GM23338 (cell line): Measurements from ENCODE around the gene UNC13C. TPM values are rescaled to one million over a fixed set of nuclear protein-coding genes. Genes with fewer than 3 reads are reported as not detected.

ENCODE experiments used
- ATAC-seq: fragments of 200-7000 bp; cut with Tn5 transposase; 3 replicates; pipeline ENCODE4 v1.9.1; 2020
- DNase-seq: peaks from one replicate; pipeline ENCODE4 v3.0.0-alpha.2; 2015; ENCODE audit warnings: low spot score
- H2AFZ ChIP-seq: fragments of 200-600 bp; sonication (generic); 2 replicates; pipeline ENCODE4 v1.8.0; 2016; ENCODE audit warnings: antibody characterized with exemption, mild to moderate bottlenecking, moderate library complexity
- H3F3A ChIP-seq: fragments of 200-600 bp; sonication (generic); replicated peaks from 2 replicates; pipeline ENCODE4 v1.8.0; 2017; ENCODE audit warnings: antibody characterized with exemption, mixed run types, low read depth
- H3K27ac ChIP-seq: fragments of 200-600 bp; sonication (generic); 2 replicates; pipeline ENCODE4 v1.6.1; 2016; ENCODE audit warnings: low read depth
- H3K27me3 ChIP-seq: fragments of 200-600 bp; sonication (generic); 2 replicates; pipeline ENCODE4 v1.8.0; 2016; ENCODE audit warnings: mild to moderate bottlenecking, mixed run types, moderate library complexity; ENCODE audit not compliant: insufficient read depth
- H3K36me3 ChIP-seq: fragments of 200-600 bp; sonication (generic); 2 replicates; pipeline ENCODE4 v1.8.0; 2016; ENCODE audit warnings: mild to moderate bottlenecking; ENCODE audit not compliant: insufficient read depth
- H3K4me1 ChIP-seq: fragments of 200-600 bp; sonication (generic); 2 replicates; pipeline ENCODE4 v1.8.0; 2016; ENCODE audit warnings: mild to moderate bottlenecking, moderate library complexity; ENCODE audit not compliant: insufficient read depth
- H3K4me2 ChIP-seq: fragments of 200-600 bp; sonication (generic); 2 replicates; pipeline ENCODE4 v1.7.1; 2017; ENCODE audit warnings: mixed run types
- H3K4me3 ChIP-seq: fragments of 200-600 bp; sonication (generic); 2 replicates; pipeline ENCODE4 v1.6.1; 2016; ENCODE audit warnings: mixed run types
- H3K79me2 ChIP-seq: fragments of 200-600 bp; sonication (generic); replicated peaks from 2 replicates; pipeline ENCODE4 v1.8.0; 2017; ENCODE audit warnings: mild to moderate bottlenecking; ENCODE audit not compliant: insufficient read depth
- H3K9me2 ChIP-seq: fragments of 200-600 bp; sonication (generic); 2 replicates; pipeline ENCODE4 v1.8.0; 2017; ENCODE audit not compliant: insufficient read depth
- H4K20me1 ChIP-seq: fragments of 200-600 bp; sonication (generic); replicated peaks from 2 replicates; pipeline ENCODE4 v1.8.0; 2017; ENCODE audit warnings: mild to moderate bottlenecking; ENCODE audit not compliant: insufficient read depth
- H3K27ac Mint-ChIP-seq: 2 replicates; pipeline ENCODE4 v1.8.0; 2020; ENCODE audit warnings: inconsistent platforms, mild to moderate bottlenecking, moderate library complexity, mixed read lengths
- H3K27me3 Mint-ChIP-seq: 3 replicates; pipeline ENCODE4 v1.8.0; 2022; ENCODE audit warnings: low read depth, mild to moderate bottlenecking, moderate library complexity, mixed read lengths, inconsistent platforms; ENCODE audit not compliant: insufficient read depth, poor library complexity
- H3K36me3 Mint-ChIP-seq: 3 replicates; pipeline ENCODE4 v1.8.0; 2021; ENCODE audit warnings: low read depth, mild to moderate bottlenecking, inconsistent platforms, moderate library complexity, mixed read lengths
- H3K4me1 Mint-ChIP-seq: 3 replicates; pipeline ENCODE4 v1.8.0; 2020; ENCODE audit warnings: mild to moderate bottlenecking, inconsistent platforms, mixed read lengths
- H3K4me3 Mint-ChIP-seq: 3 replicates; pipeline ENCODE4 v1.8.0; 2021; ENCODE audit warnings: moderate library complexity, mild to moderate bottlenecking, inconsistent platforms, mixed read lengths
- H3K9me3 Mint-ChIP-seq: 3 replicates; pipeline ENCODE4 v1.8.0; 2020; ENCODE audit warnings: moderate library complexity, mild to moderate bottlenecking, inconsistent platforms, mixed read lengths
- CREB1 ChIP-seq: fragments of 250-450 bp; sonication (Bioruptor Pico); IDR thresholded peaks from 2 replicates; pipeline ENCODE4 v1.5.0; 2020; ENCODE audit warnings: low read depth, mild to moderate bottlenecking, moderate library complexity
- CTCF ChIP-seq, 2 experiments: fragments of 200-600 bp in 1 of 2; sonication (generic) in 1 of 2; conservative IDR thresholded peaks; 2 replicates each; pipeline versions ENCODE4 v1.5.1 to v1.6.1; 2016 to 2017; ENCODE audit warnings: antibody characterized with exemption in 2 of 2, low read depth in 2 of 2, mild to moderate bottlenecking in 2 of 2, moderate library complexity in 1 of 2
- ETS1 ChIP-seq: IDR thresholded peaks from 2 replicates; pipeline ENCODE4 v1.6.1; 2016; ENCODE audit warnings: antibody characterized with exemption
- EZH2 ChIP-seq: fragments of 200-600 bp; sonication (generic); IDR thresholded peaks from one replicate; pipeline ENCODE4 v1.8.0; 2017; ENCODE audit warnings: antibody characterized with exemption, mild to moderate bottlenecking, low read depth; ENCODE audit not compliant: unreplicated experiment
- JUNB ChIP-seq: IDR thresholded peaks from one replicate; pipeline ENCODE4 v1.6.1; 2016; ENCODE audit warnings: antibody characterized with exemption; ENCODE audit not compliant: unreplicated experiment
- NANOG ChIP-seq: IDR thresholded peaks from 2 replicates; pipeline ENCODE4 v1.6.1; 2016; ENCODE audit warnings: antibody characterized with exemption, borderline replicate concordance
- REST ChIP-seq: IDR thresholded peaks from one replicate; pipeline ENCODE4 v1.6.1; 2018; ENCODE audit warnings: antibody characterized with exemption; ENCODE audit not compliant: unreplicated experiment
- STAT1 ChIP-seq: IDR thresholded peaks from one replicate; pipeline ENCODE4 v1.6.1; 2016; ENCODE audit warnings: antibody characterized with exemption; ENCODE audit not compliant: unreplicated experiment
- ZNF114 ChIP-seq: fragments of 250-450 bp; sonication (Bioruptor Pico); IDR thresholded peaks from 2 replicates; pipeline ENCODE4 v1.5.0; 2020; ENCODE audit warnings: mild to moderate bottlenecking, moderate library complexity
- ZNF331 ChIP-seq: fragments of 250-450 bp; sonication (Bioruptor Pico); IDR thresholded peaks from 2 replicates; pipeline ENCODE4 v1.5.0; 2020; ENCODE audit warnings: low read depth, mild to moderate bottlenecking, moderate library complexity
- ZNF462 ChIP-seq: fragments of 250-450 bp; sonication (Bioruptor Pico); IDR thresholded peaks from 2 replicates; pipeline ENCODE4 v1.5.0; 2020; ENCODE audit warnings: mild to moderate bottlenecking, moderate library complexity
- polyA plus RNA-seq: library from polyadenylated mRNA; unstranded; fragments of >200 nt; fragmentation: Nextera tagmentation; extraction: Ambion mirVana; gene quantifications from 2 replicates; pipeline ENCODE4 v1.2.1, GENCODE V29; 2016
- total RNA-seq: library from RNA; depleted of rRNA; stranded (reverse); fragments of >200 nt; shearing (Covaris generic); gene quantifications from 2 replicates; pipeline ENCODE4 v1.2.3, GENCODE V29; 2014

Gene UNC13C
- total and polyA plus RNA-seq, 2 experiments from 2014 or later: 0.03 TPM; not detected in 1

- no peak for TF ChIP-seq ZNF462 (CRISPR knock-in tag)
- no peak for TF ChIP-seq ZNF114 (CRISPR knock-in tag)
- no peak for TF ChIP-seq ETS1
- TF ChIP-seq EZH2: no peak
Measured at GRCh38 chr15:54033356-54033860, 55.2 kb downstream of the UNC13C start (continued).

- Mint-ChIP-seq H3K4me3 (no peak overlapping the region), H3K9me3 (peaks cover 42% of the 10 kb centered on the region), H3K36me3 (no peaks in the 10 kb centered on the region; the same call in 2 of the 3 replicates), H3K4me1 (peaks cover 8% of the 10 kb centered on the region), H3K27me3 (peaks cover 2% of the 10 kb centered on the region), H3K27ac (no peak overlapping the region)
- Histone ChIP-seq H3K4me3 (no peak overlapping the region), H2AFZ (no peak overlapping the region), H4K20me1 (no peaks in the 10 kb centered on the region), H3K4me2 (no peak overlapping the region), H3K27me3 (no peaks in the 10 kb centered on the region), H3K36me3 (no peaks in the 10 kb centered on the region), H3K4me1 (no peaks in the 10 kb centered on the region), H3F3A (no peaks in the 10 kb centered on the region), H3K79me2 (no peaks in the 10 kb centered on the region), H3K27ac (no peak overlapping the region), H3K9me2 (no peaks in the 10 kb centered on the region)
- DNase-seq: no peak
- ATAC-seq: no peak
- TF ChIP-seq STAT1 (no peak), CTCF (conservative IDR thresholded peaks at IDR 0.05; ENCODE audit: low read depth in 2 of 2) (no peak), ZNF114 (CRISPR knock-in tag) (no peak), JUNB (no peak), REST (no peak), NANOG (no peak), EZH2 (no peak), CREB1 (CRISPR knock-in tag) (no peak), ZNF331 (CRISPR knock-in tag) (no peak)
Measured at GRCh38 chr15:54033869-54034458, 55.7 kb downstream of the UNC13C start.
